Vagina (tissue), 2 donors: Measurements from ENCODE around the gene TPRN.

Source experiments
- POLR2AphosphoS5 ChIP-seq, 2 donors: sonication (generic); formaldehyde crosslinking; IDR thresholded peaks; one replicate each; pipeline ENCODE4 v1.9.0; 2017; ENCODE audit warnings: antibody characterized with exemption in 2 of 2, mild to moderate bottlenecking in 2 of 2, low read depth in 1 of 2; ENCODE audit not compliant: insufficient read depth in 1 of 2
- TF ChIP-seq, protein P1 (sequence below), 3 experiments: fragments of 450-650 bp in 2 of 3; fragments of 200-600 bp in 1 of 3; sonication (generic) in 1 of 3; IDR thresholded peaks; one replicate each; pipeline ENCODE4 v1.5.1; 2017 to 2019; ENCODE audit warnings: antibody characterized with exemption in 3 of 3, mild to moderate bottlenecking in 2 of 3, moderate library complexity in 2 of 3

DNA sequence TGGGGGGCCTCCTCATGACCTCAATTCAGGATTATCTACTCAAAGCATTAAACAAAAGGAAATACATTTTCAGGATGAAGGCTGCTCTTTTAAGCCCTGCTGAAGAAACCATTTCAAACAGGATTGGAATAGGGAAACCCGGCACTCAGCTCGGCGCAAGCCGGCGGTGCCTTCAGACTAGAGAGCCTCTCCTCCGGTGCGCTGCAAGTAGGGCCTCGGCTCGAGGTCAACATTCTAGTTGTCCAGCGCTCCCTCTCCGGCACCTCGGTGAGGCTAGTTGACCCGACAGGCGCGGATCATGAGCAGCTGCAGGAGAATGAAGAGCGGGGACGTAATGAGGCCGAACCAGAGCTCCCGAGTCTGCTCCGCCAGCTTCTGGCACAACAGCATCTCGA, 4.2 kb upstream of the TPRN start:
- TF ChIP-seq POLR2AphosphoS5 (IDR thresholded peaks at IDR 0.05; ENCODE audit: insufficient read depth in 1 of 2, low read depth in 1 of 2) = no peak
- TF ChIP-seq, protein P1, sequence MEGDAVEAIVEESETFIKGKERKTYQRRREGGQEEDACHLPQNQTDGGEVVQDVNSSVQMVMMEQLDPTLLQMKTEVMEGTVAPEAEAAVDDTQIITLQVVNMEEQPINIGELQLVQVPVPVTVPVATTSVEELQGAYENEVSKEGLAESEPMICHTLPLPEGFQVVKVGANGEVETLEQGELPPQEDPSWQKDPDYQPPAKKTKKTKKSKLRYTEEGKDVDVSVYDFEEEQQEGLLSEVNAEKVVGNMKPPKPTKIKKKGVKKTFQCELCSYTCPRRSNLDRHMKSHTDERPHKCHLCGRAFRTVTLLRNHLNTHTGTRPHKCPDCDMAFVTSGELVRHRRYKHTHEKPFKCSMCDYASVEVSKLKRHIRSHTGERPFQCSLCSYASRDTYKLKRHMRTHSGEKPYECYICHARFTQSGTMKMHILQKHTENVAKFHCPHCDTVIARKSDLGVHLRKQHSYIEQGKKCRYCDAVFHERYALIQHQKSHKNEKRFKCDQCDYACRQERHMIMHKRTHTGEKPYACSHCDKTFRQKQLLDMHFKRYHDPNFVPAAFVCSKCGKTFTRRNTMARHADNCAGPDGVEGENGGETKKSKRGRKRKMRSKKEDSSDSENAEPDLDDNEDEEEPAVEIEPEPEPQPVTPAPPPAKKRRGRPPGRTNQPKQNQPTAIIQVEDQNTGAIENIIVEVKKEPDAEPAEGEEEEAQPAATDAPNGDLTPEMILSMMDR (IDR thresholded peaks at IDR 0.05) = no peak
